Mesenchymal stem cell (in vitro differentiated cells and primary cell): ENCODE results near the gene CETN1.

Experiments
- DNase-seq: peaks from one replicate; pipeline ENCODE4 v3.0.0-alpha.2; 2013
- H2AFZ ChIP-seq: one replicate; pipeline ENCODE4 v1.6.1; 2013; ENCODE audit warnings: low read depth, mild to moderate bottlenecking, control low read depth, inconsistent platforms, low read length, moderate library complexity
- H2AK5ac ChIP-seq: 2 replicates; pipeline ENCODE4 v1.6.1; 2013; ENCODE audit warnings: low read length, moderate library complexity, mild to moderate bottlenecking, inconsistent platforms; ENCODE audit not compliant: severe bottlenecking
- H2BK120ac ChIP-seq: one replicate; pipeline ENCODE4 v1.6.1; 2013; ENCODE audit warnings: low read depth, mild to moderate bottlenecking, inconsistent platforms, low read length, moderate library complexity
- H2BK12ac ChIP-seq, 2 experiments: one replicate each; pipeline ENCODE4 v1.6.1; 2013; ENCODE audit warnings: inconsistent platforms in 2 of 2, low read length in 2 of 2, mild to moderate bottlenecking in 2 of 2, moderate library complexity in 2 of 2, control low read depth in 1 of 2
- H2BK15ac ChIP-seq: one replicate; pipeline ENCODE4 v1.6.1; 2013; ENCODE audit warnings: mild to moderate bottlenecking, low read depth, inconsistent platforms; ENCODE audit not compliant: poor library complexity, severe bottlenecking
- H2BK5ac ChIP-seq: 2 replicates; pipeline ENCODE4 v1.6.1; 2013; ENCODE audit warnings: low read depth, mild to moderate bottlenecking, low read length, control low read depth, inconsistent platforms; ENCODE audit not compliant: poor library complexity, severe bottlenecking
- H3K14ac ChIP-seq, 2 experiments: one replicate each; pipeline ENCODE4 v1.6.1; 2013; ENCODE audit warnings: inconsistent platforms in 2 of 2, low read length in 2 of 2, control low read depth in 1 of 2, mild to moderate bottlenecking in 1 of 2, moderate library complexity in 1 of 2
- H3K18ac ChIP-seq, 2 experiments: one replicate each; pipeline ENCODE4 v1.6.1; 2013; ENCODE audit warnings: inconsistent platforms in 2 of 2, low read length in 2 of 2, control low read depth in 1 of 2, low read depth in 1 of 2, mild to moderate bottlenecking in 1 of 2
- H3K23ac ChIP-seq, 2 experiments: one replicate each; pipeline ENCODE4 v1.6.1; 2013; ENCODE audit warnings: inconsistent platforms in 2 of 2, low read length in 2 of 2, mild to moderate bottlenecking in 2 of 2, moderate library complexity in 2 of 2, control low read depth in 1 of 2
- H3K27ac ChIP-seq: 2 replicates; pipeline ENCODE4 v1.5.1; 2013; ENCODE audit warnings: mild to moderate bottlenecking, moderate library complexity, low read length, control low read depth, inconsistent platforms; ENCODE audit not compliant: poor library complexity, severe bottlenecking
- H3K27me3 ChIP-seq, 2 experiments: 2 replicates each; pipeline versions ENCODE4 v1.6.1 to v1.7.0; 2013; ENCODE audit warnings: low read length in 2 of 2, mild to moderate bottlenecking in 2 of 2, moderate library complexity in 2 of 2, control low read depth in 1 of 2, inconsistent platforms in 1 of 2; ENCODE audit not compliant: control insufficient read depth in 1 of 2, insufficient read depth in 1 of 2
- H3K36me3 ChIP-seq, 2 experiments: 2 replicates each; pipeline versions ENCODE4 v1.6.1 to v1.7.0; 2013; ENCODE audit warnings: low read length in 2 of 2, control low read depth in 1 of 2, inconsistent platforms in 1 of 2, low read depth in 1 of 2, mild to moderate bottlenecking in 1 of 2; ENCODE audit not compliant: insufficient read depth in 2 of 2, control insufficient read depth in 1 of 2
- H3K4ac ChIP-seq, 2 experiments: one replicate each; pipeline ENCODE4 v1.6.1; 2013; ENCODE audit warnings: inconsistent platforms in 2 of 2, low read length in 2 of 2, mild to moderate bottlenecking in 2 of 2, moderate library complexity in 2 of 2, control low read depth in 1 of 2, low read depth in 1 of 2
- H3K4me1 ChIP-seq: 2 replicates; pipeline ENCODE4 v1.6.1; 2013; ENCODE audit warnings: low read depth, low read length, control low read depth; ENCODE audit not compliant: control insufficient read depth, insufficient read depth
- H3K4me2 ChIP-seq: 2 replicates; pipeline ENCODE4 v1.6.1; 2013; ENCODE audit warnings: low read length, mild to moderate bottlenecking, inconsistent platforms; ENCODE audit not compliant: poor library complexity, severe bottlenecking
- H3K4me3 ChIP-seq, 2 experiments: 2 replicates each; pipeline versions ENCODE4 v1.5.1 to v1.7.0; 2013; ENCODE audit warnings: low read length in 2 of 2, mild to moderate bottlenecking in 2 of 2, control low read depth in 1 of 2, low read depth in 1 of 2; ENCODE audit not compliant: insufficient read depth in 1 of 2
- H3K79me1 ChIP-seq: replicated peaks from 2 replicates; pipeline ENCODE4 v1.6.1; 2013; ENCODE audit warnings: mild to moderate bottlenecking, control low read depth, low read length, inconsistent platforms; ENCODE audit not compliant: poor library complexity, severe bottlenecking
- H3K9ac ChIP-seq: 2 replicates; pipeline ENCODE4 v1.7.0; 2013; ENCODE audit warnings: mild to moderate bottlenecking, low read length, moderate library complexity
- H3K9me3 ChIP-seq: 2 replicates; pipeline ENCODE4 v1.7.0; 2013; ENCODE audit warnings: mild to moderate bottlenecking, low read length; ENCODE audit not compliant: control insufficient read depth
- H4K8ac ChIP-seq: one replicate; pipeline ENCODE4 v1.6.1; 2013; ENCODE audit warnings: inconsistent platforms, mild to moderate bottlenecking, low read length, moderate library complexity
- H4K91ac ChIP-seq: one replicate; pipeline ENCODE4 v1.6.1; 2013; ENCODE audit warnings: mild to moderate bottlenecking, low read length, inconsistent platforms
- WGBS: methylation state at CpG from one replicate; pipeline ENCODE4 v1.1.7; 2013; ENCODE audit warnings: mixed read lengths; 5-methylcytosine and 5-hydroxymethylcytosine counted together

The CETN1 gene

DNA sequence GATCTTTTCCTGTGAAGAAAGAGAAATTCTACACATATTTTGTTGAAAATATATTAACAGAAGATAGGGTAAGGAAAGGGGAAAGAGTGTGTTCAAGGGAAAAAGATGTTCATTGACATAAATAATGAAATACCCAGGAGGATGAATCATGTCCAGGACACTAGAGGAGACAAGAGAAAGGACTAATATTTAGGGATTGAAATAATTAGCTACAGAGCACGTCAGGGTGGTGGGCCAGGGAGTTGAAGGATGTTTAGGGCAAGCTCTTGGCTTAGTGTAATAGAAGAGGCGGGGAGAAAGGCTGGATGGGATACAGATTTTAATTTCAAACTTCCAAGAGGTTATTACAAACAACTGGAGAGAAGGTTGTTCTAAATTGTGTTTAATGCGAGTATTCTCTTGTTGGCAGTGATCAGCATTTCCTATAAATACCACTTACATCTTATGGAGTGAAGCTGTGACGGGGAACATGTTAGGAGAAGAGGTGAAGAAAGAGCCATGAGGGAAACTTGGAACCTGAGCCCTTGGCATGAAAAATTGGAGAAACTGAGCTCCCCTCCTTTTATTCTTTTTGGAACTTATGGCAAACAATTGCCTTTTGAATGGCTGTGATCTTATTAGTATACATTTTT, 36.6 kb upstream of the CETN1 start:
- Histone ChIP-seq H3K27ac (no peak overlapping the region), H2AK5ac (no peak overlapping the region), H3K14ac (no peak overlapping the region), H3K9me3 (no peaks in the 10 kb centered on the region), H2AFZ (no peak overlapping the region), H3K23ac (no peak overlapping the region), H4K91ac (no peak overlapping the region), H3K18ac (no peak overlapping the region), H3K79me1 (no peaks in the 10 kb centered on the region), H2BK5ac (no peak overlapping the region), H2BK120ac (no peak overlapping the region), H3K27me3 (peaks cover 0 to 3% of the 10 kb centered on the region in 2 experiments), H3K4me1 (no peaks in the 10 kb centered on the region), H3K4me3 (no peak overlapping the region), H3K36me3 (no peaks in the 10 kb centered on the region), H2BK12ac (no peak overlapping the region), H4K8ac (no peak overlapping the region), H3K9ac (no peak overlapping the region), H3K4ac (no peak overlapping the region), H2BK15ac (no peak overlapping the region), H3K4me2 (no peak overlapping the region)
- WGBS: 76% methylated on average over 3 of the region's 4 CpGs
- no peak for DNase-seq

DNA sequence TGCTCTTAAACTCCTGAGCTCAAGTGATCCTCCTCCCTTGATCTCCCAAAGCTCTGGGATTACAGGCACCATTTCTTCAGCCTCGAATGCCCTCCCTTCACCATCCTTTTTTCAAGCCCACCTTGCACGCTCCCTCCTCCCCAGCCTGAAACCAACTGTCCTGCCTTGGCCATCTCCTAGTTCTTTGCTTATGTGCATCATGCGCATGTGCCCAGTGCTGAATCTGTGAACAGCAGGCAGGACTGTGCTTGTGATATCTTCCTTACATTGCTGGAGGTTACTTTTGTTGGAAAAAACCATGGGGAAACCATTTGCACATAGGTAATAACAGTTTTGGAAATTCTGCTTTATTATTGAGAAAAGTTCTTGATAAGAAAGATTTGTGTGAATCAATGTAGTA, 30.2 kb upstream of the CETN1 start:
- no peak overlapping the region for H3K4ac ChIP-seq
- no peak overlapping the region for H2BK5ac ChIP-seq
- no peak overlapping the region for H4K91ac ChIP-seq
- H3K18ac ChIP-seq: no peak overlapping the region
- no peak overlapping the region for H3K4me2 ChIP-seq
- H3K23ac ChIP-seq: no peak overlapping the region
- H2BK12ac ChIP-seq: no peak overlapping the region
- H3K27ac ChIP-seq: no peak overlapping the region
- no peaks in the 10 kb centered on the region for H3K4me1 ChIP-seq
- no peaks in the 10 kb centered on the region for H3K79me1 ChIP-seq
- H3K4me3 ChIP-seq: no peak overlapping the region
- H3K27me3 ChIP-seq: peaks cover 0 to 3% of the 10 kb centered on the region in 2 experiments
- no peaks in the 10 kb centered on the region for H3K36me3 ChIP-seq
- no peaks in the 10 kb centered on the region for H3K9me3 ChIP-seq
- no peak overlapping the region for H2BK120ac ChIP-seq
- H4K8ac ChIP-seq: no peak overlapping the region
- H2BK15ac ChIP-seq: no peak overlapping the region
- WGBS: 85% methylated on average over 3 of the region's 3 CpGs
- H2AFZ ChIP-seq: no peak overlapping the region
- no peak overlapping the region for H3K14ac ChIP-seq
- H3K9ac ChIP-seq: no peak overlapping the region
- no peak for DNase-seq
- no peak overlapping the region for H2AK5ac ChIP-seq

- Histone ChIP-seq H3K9ac (no peak overlapping the region), H2BK12ac (no peak overlapping the region), H3K4me2 (no peak overlapping the region), H2BK5ac (no peak overlapping the region), H3K79me1 (no peaks in the 10 kb centered on the region), H3K4me3 (no peak overlapping the region), H4K8ac (no peak overlapping the region), H2AFZ (no peak overlapping the region), H3K27me3 (no peaks in the 10 kb centered on the region), H3K27ac (no peak overlapping the region), H3K14ac (no peak overlapping the region), H2BK120ac (no peak overlapping the region), H3K23ac (no peak overlapping the region), H2AK5ac (no peak overlapping the region), H3K18ac (no peak overlapping the region), H2BK15ac (no peak overlapping the region), H3K4ac (no peak overlapping the region), H3K9me3 (no peaks in the 10 kb centered on the region), H4K91ac (no peak overlapping the region), H3K36me3 (no peaks in the 10 kb centered on the region), H3K4me1 (peaks cover 2% of the 10 kb centered on the region)
- DNase-seq: no peak
- 79% methylated on average over 1 of the region's 4 CpGs for WGBS
Measured at GRCh38 chr18:551404-552061, 28.6 kb upstream of the CETN1 start.

DNA sequence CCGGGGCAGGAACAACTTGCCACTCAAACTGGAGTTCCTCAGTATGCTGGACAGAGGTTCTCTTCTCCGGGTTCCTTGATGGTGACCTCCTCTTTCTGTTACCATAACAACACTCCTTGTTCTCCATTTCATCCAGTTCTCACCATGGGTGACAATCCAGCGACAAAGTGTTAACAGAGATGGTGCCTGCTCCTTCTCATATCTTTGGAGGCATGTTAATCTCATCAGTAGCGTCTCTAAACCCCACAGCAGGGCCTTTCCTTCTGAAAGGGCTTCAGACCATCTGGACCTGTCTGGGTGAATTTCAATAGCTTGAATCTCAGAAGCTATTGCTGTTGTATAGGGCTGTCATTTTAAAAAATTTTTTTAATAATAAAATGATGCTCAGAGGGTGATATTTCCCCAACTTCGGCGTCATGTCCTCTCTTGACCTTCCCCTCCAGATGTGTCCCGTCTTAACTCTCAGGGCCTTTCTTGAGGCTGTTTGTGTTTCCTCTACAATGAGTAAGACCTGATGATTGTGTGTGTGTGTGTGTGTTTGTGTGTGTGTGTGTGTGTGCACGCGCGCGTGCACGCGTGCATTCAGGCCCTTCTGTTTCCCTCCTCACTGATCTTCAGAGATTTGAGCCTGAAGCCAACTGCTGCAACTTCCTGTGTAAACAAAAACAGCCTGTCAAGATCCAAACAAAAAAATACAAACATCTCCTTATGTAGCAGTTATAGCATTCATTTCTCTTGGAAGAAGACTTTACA, 24.3 kb upstream of the CETN1 start:
- no peak for DNase-seq
- H4K8ac ChIP-seq: no peak overlapping the region
- H3K4me2 ChIP-seq: no peak overlapping the region
- H3K9ac ChIP-seq: no peak overlapping the region
- no peak overlapping the region for H2BK5ac ChIP-seq
- H4K91ac ChIP-seq: no peak overlapping the region
- no peak overlapping the region for H3K14ac ChIP-seq
- no peak overlapping the region for H3K4me3 ChIP-seq
- no peak overlapping the region for H2BK15ac ChIP-seq
- no peak overlapping the region for H2BK12ac ChIP-seq
- 83% methylated on average over 7 of the region's 13 CpGs for WGBS
- H3K27me3 ChIP-seq: no peaks in the 10 kb centered on the region
- H3K4me1 ChIP-seq: peaks cover 2% of the 10 kb centered on the region
- no peak overlapping the region for H2BK120ac ChIP-seq
- no peaks in the 10 kb centered on the region for H3K36me3 ChIP-seq
- no peak overlapping the region for H3K4ac ChIP-seq
- no peak overlapping the region for H3K27ac ChIP-seq
- H2AFZ ChIP-seq: no peak overlapping the region
- H3K18ac ChIP-seq: no peak overlapping the region
- no peak overlapping the region for H2AK5ac ChIP-seq
- no peaks in the 10 kb centered on the region for H3K79me1 ChIP-seq
- H3K9me3 ChIP-seq: no peaks in the 10 kb centered on the region
- H3K23ac ChIP-seq: no peak overlapping the region
